Stimulated activated CD8-positive, alpha-beta memory T cell treated with anti-CD3 and anti-CD28 coated beads, Interleukin-2, amount 100 ng/mL, for 1 hour (primary cell): Measurements from ENCODE around the gene PLPP4.

ENCODE experiments used
- DNase-seq, 2 donors: peaks; one replicate each; pipeline ENCODE4 v3.0.0-alpha.2; 2020; ENCODE audit warnings: low read depth in 2 of 2

PLPP4 gene

DNA sequence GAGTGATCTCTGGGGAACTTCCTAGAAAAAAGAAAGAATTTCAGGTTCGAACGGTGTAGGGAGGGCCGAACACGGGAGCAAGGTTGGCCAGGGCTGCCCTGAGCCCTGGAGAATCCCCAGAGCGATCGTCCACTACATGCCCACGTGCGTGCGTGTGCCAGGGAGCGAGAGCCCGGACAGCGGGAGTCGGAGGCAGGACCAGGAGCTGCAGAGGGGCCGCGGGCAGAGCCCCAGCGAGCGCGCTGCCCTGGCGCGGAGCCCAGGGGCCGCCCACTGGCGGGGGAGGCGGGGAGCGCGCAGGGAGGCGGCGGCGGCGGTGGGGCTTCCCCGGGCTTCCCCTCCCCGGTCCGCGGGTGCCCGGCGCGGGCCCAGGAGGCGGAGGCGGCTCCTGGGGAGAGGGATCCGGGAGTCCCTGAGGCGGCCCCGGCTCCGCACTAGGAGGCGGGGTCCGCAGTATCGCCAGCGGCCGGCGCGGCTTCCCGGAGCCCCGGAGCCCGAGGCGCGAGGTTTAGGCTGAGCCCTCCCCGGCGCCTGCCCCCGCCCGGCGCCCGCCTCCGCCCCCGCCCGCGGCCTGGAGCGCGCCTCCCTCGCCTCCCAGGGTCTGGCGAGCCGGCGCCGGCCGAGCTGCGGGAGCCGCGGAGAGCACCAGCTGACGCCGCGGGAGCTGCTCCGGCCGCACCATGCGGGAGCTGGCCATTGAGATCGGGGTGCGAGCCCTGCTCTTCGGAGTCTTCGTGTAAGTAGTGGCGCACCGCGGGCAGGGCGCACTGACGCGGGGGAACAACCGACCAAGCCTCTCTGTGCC, at the start of gene PLPP4:
Gene PLPP4 (plus strand): TSS at position 602 of the 805 bp plus-strand sequence. CDS start 79 bp downstream, at position 681.
- no peak for DNase-seq

DNA sequence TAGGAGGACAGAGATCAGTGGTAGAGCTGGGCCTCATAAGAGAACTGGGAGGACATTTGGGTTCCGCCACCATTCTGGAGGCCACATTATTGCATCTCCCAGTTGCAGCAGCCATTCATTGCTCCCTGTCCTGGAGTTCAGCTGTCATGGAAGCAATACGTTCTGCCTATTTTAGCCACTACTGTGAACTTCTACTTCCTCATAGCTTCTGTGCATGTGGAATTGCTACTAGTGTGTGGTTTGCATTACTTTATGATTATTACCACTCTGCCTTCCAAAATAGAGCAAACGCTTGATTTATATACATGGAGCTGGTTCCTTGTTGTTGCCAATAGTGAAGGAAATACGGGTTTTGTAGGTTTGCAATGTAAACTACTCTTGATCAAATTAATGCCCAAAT, 47.2 kb upstream of the PLPP4 start:
- DNase-seq, result no peak

DNA sequence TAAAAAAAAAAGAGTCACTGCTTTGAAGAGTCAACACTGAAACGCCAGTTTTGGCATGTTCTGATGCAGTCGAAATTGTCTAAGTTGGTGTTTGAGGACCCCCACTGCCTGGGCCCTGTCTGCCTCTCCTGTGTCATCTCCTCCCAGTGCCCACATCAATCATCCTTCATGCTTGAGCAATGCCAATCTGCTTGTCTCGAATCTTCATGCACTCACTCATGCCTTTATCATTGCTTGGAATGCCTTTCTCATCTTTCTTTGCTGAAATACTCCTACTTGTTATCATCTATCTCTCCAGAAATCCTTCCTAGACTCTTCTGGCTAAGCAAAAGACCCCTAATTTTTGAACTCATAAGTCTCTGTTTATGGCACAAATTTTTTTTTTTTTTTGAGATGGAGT, 42.1 kb upstream of the PLPP4 start:
- DNase-seq, result no peak

DNA sequence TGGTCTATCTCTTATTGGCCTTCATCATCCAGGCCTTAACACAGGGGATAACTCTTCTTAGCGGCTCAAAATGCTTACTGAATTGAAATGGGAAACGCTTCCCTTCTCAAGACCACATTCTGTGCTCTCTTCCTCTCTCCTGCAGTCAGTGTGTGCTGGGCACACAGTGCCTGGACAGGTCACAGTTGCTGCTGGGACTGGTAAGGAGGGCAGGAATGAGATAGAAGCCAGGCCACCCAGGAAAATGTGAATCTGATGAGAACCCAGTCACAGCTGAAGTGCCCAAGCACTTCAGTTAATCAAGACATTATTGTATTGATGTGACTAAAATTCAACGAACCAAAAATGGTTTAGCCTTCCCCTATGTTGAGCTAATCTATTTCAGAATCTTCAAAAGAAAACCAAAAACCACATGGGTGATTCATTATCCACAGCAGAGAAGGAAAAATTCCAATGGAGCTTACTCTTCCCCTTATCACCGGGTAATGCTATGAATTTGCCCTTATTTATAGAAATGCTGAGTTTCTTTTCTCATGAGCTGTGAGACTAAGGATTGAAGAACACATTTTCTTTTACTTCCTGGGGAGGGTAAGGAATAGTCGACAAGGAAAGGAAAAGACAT, 41.2 kb upstream of the PLPP4 start:
- DNase-seq, result no peak

DNA sequence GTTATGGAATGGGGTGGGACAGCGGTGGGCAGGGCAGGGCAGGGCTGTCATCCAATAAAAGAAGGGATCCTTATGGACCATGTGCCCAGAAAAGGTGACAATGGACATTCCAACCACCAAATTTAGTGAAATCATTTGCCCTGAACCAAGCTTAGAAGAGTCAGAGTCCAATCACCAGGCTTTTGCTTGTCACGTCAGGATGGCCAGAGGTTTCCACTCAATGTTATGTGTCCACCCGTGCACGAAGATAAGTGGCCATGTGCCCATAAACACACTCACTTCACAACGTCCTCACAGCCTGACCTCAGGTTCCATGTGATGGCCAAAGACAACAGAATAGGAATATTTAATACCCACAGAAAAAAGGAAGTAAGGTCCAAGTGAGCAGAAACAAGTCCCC, 36.6 kb upstream of the PLPP4 start:
- no peak for DNase-seq

DNA sequence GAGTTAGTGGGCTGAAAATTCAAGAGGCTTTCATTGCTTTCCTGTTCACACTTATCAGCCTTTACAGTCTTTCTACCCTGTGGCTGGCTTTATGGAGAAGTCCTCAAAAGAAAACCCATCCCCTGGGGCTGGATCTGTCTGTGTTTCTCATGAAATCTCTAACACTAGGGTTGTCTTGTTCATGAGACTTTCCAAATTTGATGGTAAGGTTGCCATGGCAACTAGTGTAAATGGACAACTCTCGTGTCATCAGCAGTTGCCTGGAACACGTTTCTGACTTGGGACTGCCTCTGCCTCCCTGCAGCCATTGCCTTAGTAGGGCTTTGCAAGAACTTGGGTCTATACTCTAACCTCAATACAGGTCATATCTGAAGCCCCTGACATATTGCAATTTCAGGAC, 35.8 kb upstream of the PLPP4 start:
- DNase-seq, result no peak

DNA sequence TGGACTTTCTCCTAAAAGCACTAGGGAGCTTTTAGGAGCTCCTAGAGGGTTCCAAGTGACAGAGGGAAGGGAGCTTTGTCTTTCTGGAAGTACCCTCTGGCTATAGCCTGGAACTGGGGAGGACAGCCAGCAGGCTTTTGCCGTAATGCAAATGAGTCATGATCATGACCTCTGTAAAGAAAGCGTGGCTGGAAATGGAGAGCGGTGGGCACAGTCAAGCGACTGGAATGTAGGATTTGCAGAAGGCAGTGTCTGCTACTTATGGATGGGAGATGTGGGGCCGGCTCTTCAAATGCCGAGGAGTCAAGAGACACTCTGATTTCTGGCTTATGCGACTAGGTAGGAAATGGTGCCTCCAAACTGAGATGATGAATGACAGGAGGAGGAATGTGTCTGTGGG, 34.6 kb upstream of the PLPP4 start:
- no peak for DNase-seq

DNA sequence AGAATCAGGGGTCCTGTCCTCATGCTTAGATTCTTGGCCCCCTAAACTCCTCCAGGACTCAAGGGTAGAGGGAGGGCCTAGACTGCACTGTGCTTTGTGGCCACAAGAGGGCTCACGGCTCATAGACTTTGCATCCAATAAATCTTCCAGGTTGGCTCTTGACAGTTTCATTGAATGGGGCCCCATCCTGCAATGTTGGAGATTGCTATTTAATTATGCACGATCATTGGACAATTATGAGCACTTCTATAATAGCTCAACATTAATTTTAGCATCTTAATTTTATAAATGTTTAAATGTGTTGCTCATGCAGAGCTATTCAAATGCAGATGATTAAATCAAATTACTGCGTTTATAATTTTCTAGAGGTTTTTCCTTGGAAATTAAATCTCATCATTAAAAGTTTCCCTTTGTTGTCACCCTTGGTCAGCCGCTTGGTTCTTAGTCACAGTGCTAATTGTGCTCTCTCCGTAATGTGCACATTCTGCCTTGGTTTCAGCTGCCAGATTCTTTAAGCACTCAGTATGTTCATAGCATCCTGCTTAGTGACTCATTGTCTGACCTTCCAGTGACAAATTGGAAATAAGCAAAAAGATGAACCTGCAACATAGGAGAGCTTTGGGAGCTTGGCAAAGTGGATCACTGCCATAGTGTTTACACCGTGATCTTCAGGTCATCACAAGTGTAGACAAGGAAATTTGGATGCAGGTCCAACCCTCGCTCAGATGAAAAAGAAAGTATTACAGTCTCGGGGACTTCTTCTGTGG, 33.4 kb upstream of the PLPP4 start:
- no peak for DNase-seq

DNA sequence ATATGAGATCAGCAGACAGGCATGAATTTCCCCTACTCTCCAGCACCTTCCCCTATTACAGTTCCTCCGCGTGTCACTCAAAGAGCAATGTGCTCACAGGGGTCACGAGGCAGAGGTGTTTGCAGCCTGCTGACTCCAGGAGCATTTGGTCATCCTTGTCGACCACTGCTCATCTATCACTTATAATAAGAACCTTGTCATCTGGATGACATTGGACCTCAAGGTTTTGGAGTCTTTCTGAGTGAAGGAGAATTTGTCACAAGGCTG, 32.9 kb upstream of the PLPP4 start:
- DNase-seq, result no peak

DNA sequence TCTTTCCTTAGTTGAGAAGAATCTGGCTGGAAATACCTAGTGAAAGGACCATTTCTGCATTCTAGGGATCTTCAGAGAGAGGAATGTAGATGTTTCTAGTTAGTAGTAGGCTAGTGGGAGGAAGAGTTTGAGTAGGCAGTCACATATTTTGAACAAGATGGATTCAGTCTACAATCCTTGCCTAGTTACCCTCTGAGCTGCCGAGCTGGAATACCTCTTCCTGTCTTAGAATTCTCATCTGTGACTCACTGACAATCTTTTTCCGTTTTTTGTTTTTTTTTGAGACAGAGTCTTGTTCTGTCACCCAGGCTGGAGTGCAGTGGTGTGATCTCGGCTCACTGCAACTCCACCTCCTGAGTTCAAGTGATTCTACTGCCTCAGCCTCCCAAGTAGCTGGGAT, 30.7 kb upstream of the PLPP4 start:
- no peak for DNase-seq

DNA sequence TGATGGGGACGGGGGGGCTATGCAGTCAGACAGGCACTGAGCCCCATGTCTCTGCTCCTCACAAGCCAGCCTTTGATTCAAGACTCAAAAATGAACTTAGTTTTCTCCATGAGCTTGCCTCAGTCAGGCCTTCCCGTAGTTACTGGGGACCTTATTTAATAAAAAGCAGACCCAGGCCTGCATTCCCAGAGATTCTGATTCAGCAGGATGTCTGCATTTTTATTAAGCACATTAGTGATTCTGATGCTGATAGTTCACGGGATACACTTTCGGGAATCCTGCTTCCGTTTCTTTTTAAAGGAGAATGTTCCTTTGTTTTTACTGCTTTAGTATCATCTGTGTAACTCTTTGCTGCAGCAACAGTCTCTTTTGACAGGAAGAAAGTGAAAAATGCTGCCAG, 28.3 kb upstream of the PLPP4 start:
- DNase-seq, result no peak

DNA sequence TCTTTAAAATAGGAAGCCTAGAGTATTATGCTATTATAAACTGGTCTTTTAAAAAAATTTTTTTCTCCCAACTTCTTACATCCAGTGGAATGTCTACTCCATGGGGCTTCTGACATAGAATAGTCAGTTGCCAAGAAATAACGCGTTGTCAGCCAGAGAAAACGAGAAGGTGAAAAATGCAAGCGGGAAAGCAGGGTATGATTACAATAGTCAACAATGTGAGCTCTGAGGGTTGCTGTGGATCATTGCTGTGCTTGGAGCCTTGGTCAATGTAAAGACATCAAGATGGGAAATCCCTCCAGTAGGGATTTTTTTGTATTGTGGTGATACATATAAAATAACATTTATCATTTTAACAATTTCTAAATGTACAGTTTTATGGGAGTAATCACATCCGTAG, 27.6 kb upstream of the PLPP4 start:
- DNase-seq, result no peak

DNA sequence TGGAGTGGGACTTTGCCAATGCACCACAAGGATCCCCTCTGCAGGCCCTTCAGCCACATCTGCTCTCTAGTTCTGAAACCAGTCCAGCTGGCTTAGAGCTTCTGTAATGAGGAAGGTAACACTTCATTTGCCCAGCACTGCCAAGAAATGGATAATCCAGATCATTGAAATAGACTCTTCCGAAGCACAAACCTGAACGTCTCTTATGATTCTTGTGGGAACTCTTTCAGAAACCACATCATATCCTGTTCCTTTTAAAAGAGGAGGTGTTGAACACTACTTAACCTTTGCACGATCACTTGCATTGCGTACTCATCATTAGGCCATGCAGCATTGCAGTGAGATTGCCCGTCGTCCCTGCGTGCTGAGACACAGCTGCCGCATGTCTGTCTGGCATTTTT, 25.8 kb upstream of the PLPP4 start:
- no peak for DNase-seq

DNA sequence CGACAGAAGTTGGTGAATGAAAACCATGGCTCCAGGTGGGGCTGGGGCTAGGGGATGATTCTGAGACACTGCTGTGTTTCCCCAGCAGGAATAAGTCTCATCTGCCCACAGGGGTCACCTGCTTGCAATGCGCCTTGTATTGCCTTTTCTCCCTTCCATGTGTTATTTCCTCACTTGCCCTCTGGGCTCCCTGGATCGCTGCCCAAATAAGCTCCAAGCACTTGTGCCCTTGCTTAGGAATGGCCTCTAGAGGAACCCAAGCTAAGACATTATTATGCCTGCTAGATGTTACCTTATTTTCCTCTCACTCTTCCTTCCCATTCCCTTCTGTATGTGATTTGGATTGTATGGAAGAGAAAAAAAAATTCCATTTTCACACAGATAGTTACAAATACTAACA, 24.8 kb upstream of the PLPP4 start:
- no peak for DNase-seq

DNA sequence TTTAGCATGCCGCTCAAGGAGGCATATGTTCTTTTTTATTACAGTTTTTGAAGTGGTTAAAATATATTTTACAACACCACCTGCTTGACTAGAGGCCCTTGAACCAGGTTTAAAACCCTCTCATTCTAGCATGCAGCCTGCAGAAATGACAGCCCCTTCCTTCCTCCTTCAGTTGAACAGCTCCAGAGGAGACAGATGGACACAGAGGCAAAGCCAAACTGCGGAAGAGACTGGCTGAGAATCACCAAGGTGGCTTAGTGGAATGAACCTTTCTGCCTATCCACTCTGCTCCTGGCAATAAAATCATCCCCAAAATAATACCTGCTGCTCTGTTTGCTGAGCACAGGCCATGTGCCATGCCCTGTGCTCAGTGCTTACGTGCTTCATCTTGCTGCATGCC, 23.9 kb upstream of the PLPP4 start:
- DNase-seq, result no peak

DNA sequence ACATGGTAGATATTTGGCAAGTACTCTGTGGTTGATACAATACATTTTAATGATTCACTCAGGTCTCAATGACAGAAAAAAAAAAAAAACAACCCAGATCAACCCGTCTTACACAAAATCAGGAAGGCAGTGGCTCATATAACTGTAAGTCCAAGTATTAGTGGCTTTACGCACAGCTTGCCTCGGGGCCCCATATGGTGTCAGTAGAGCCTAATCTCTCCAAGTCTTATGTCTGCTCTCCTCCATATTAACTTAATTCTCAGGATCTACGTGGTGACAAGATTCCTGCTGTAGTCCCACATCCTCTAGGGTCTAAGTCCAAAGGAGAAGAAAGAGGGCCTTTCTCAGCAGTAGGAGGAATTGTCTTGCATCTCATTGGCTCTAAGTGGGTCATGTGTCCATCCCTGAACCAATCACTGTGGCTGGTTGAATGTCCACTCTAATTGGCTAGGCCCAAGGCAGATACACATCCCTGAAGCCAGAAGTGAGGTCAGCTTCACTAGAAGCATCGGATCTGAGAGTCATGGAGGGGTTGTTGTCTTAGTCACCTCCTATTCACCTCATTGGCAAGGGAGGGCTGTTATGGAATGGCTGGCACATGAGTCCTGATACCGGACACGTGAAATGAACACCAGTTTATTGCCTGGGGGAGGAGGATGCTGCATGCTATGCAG, 20.5 kb upstream of the PLPP4 start:
- DNase-seq, result no peak

DNA sequence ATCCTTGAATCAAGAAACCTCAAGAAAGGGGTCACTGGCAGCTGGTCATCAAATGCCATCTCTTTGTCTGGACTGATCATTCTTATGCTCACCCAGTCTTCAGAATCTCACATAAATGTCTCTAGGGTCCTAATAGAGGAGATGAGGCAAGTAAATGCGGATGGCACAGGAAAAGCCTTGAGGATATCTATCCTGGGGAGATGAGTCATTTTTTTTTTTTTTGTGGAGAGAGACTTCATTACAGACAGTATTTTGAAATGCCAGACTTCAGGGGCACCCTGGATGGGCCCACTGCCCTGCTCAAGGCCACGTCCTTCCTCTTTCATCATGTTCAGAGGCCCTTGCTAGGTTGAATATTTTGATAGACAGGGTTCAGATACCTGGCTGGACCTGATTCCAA, 19.5 kb upstream of the PLPP4 start:
- DNase-seq, result no peak

DNA sequence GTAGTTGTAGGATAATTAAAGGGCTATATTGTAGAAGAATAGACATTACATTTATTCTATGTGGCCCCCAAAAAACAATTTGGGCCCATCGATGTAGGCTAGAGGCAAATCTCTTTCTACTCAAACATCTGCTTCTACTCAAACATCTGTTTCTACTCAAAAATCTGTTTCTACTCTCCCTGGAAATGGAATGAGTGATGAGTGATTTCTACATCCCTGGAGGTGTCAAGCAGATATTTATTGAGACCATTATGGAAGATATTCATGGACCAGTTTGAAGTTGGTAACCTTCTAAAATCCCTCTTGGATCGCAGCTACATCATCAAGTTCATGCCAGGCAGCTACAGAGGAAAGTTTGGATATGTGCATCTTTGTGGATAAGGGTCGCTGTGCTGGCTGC, 5.1 kb upstream of the PLPP4 start:
- DNase-seq, result no peak

DNA sequence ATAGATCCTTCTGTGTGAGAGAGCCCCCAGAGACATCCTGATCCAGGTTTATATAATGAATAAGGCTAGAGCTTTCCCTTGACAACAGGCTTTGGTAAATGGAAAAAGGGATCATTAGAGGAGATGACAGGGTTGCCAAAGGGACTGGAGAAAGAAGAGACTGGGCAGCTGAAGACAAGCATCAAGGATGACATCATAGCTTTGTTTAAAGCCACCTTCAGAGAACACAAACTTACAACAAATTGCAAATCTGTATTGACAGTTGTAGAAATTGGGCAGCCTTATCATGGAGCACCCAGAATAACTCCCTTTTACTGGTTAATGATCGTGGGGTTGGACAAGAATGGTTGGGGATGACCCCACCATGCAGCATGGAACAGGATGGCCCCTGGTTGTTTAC, 3.7 kb upstream of the PLPP4 start:
- no peak for DNase-seq

DNA sequence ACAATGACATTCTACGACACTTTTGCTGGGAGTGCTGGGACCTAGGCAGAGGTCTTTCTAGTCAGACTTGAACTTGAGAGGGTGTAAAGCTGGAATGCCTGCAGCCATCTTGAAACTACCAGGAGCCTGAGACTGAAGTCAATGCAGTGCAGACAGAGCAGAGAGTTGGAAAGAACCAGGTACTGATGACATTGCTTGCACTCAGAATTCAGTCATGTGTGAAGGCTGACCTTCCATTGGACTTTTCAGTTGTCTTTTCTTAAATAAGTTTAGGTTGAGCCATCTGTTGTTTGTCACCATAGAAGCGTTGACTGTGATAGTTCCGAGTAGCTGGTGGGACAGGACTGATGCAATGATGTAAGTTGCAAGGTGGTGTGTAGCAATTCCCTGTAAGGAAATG, 3.1 kb upstream of the PLPP4 start:
- no peak for DNase-seq

DNA sequence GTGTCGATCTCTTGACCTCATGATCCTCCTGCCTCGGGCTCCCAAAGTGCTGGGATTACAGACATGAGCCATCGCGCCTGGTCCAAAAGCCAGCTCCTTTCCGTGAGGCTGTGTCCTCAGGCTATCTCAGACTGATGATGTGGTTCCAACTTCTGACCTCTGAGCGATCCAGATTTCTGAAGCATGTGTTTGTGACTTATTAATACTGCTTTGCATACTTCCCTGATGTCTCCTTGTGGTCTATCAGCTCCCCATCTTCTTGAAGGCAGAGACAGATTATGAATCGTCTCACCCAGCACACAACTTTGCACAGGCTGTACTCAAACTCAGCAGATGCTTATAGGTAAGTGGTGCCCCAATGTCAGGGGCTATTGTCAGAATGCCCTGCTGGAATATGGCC, 2.0 kb upstream of the PLPP4 start:
- DNase-seq, result no peak

DNA sequence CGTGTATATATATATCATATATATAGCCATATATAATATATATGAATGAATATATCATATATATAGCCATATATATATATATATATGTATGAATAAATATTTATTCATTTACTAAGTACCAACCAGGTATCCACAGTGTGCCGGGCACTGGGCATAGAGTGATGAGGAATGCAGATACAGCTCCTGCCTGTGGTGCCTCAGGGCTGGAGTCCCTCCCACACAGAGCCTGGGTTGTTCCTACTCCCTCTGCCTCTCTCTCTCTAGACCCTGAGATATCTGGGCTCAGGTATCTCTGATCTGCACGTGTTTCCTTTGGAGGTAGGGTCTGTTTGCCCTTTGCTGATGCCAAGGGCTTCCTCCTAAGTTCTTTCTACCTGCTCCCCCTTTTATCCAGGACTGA, 1.4 kb upstream of the PLPP4 start:
- no peak for DNase-seq

DNA sequence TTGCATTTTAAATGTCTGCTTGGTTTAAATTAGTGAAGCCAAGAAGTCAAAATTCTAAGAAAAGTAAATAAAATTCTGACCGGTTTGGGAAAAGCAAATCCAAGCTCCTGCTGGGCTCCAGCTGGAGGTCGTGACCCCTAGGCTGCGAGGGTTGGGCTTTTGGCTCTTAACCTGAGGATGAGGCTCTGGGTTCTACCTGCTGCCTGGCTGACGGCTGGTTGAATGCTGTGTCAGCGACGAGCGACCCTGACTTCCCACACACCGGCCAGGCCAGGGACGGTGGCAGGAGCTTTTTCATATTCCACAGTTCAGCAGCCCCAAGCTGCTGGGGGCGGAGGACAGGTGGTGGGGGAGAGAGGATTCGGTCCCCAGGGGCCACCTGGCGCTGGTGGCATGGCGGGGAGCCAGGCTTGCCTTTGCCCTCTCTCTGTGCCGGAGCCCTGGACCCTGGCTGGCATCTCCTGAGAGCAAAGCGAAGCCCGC, 843 bp upstream of the PLPP4 start:
- no peak for DNase-seq
